Measurements from ENCODE around the gene FRMD8. TPM values are rescaled to one million over a fixed set of nuclear protein-coding genes. Genes with fewer than 3 reads are reported as not detected.

Gene FRMD8
- total RNA-seq, 1 donor from 2014 or later = 8.2 TPM

GRCh38 chr11:65370659-65371049 is 15.8 kb upstream of the FRMD8 start:
- ATAC-seq (no peak), DNase-seq (ENCODE audit: missing footprints) (no peak)
- intact Hi-C loops (cut with DNase I) = no loop called here

GRCh38 chr11:65373839-65374580 is 12.4 kb upstream of the FRMD8 start:
- no peak for DNase-seq (ENCODE audit: missing footprints)
- no peak for ATAC-seq
- intact Hi-C loops (cut with DNase I) = no loop called here

GRCh38 chr11:65375012-65375411 is 11.4 kb upstream of the FRMD8 start:
- no peak for DNase-seq (ENCODE audit: missing footprints)
- intact Hi-C loops (cut with DNase I) = no loop called here
- no peak for ATAC-seq

- DNase-seq (ENCODE audit: missing footprints) = peak; percentile 40
- no peak for ATAC-seq
- intact Hi-C loops (cut with DNase I) = no loop called here
These were observed 10.2 kb upstream of the FRMD8 start for GRCh38 chr11:65376138-65376713.

GRCh38 chr11:65377036-65377435 is 9.4 kb upstream of the FRMD8 start:
- intact Hi-C loops (cut with DNase I) = no loop called here
- no peak for ATAC-seq
- peak; percentile 65 for DNase-seq (ENCODE audit: missing footprints)

GRCh38 chr11:65377777-65378176 is 8.7 kb upstream of the FRMD8 start:
- intact Hi-C loops (cut with DNase I) = no loop called here
- no peak for DNase-seq (ENCODE audit: missing footprints)
- ATAC-seq = no peak

- intact Hi-C loops (cut with DNase I) = no loop called here
- DNase-seq (ENCODE audit: missing footprints) (peak; percentile 66), ATAC-seq (no peak)
These were observed 8.1 kb upstream of the FRMD8 start for GRCh38 chr11:65378208-65378927.

- peak; percentile 59 for DNase-seq (ENCODE audit: missing footprints)
- intact Hi-C loops (cut with DNase I) = no loop called here
- ATAC-seq = no peak
These were observed 7.4 kb upstream of the FRMD8 start for GRCh38 chr11:65378928-65379638.

- ATAC-seq (no peak), DNase-seq (ENCODE audit: missing footprints) (peak; percentile 25)
- intact Hi-C loops (cut with DNase I) = loop anchor here (5.0 kb wide), 1 partner anchor 92 kb away; no protein-coding TSS in a partner anchor
These were observed 6.6 kb upstream of the FRMD8 start for GRCh38 chr11:65379698-65380459.

- peak; percentile 37 for DNase-seq (ENCODE audit: missing footprints)
- intact Hi-C loops (cut with DNase I) = loop anchor here (5.0 kb wide), 1 partner anchor 92 kb away; no protein-coding TSS in a partner anchor
- ATAC-seq = no peak
These were observed 5.8 kb upstream of the FRMD8 start for GRCh38 chr11:65380460-65381119.

- intact Hi-C loops (cut with DNase I) = loop anchor here (1.0 to 5.0 kb wide), 3 partner anchors 37 to 126 kb away; no protein-coding TSS in a partner anchor
- ATAC-seq (peak; percentile 15), DNase-seq (ENCODE audit: missing footprints) (peak; percentile 72)
These were observed 4.8 kb upstream of the FRMD8 start for GRCh38 chr11:65381716-65382032.

- intact Hi-C loops (cut with DNase I) = loop anchor here (1.0 to 5.0 kb wide), 3 partner anchors 37 to 125 kb away; no protein-coding TSS in a partner anchor
- ATAC-seq (peak; percentile 94), DNase-seq (ENCODE audit: missing footprints) (peak; percentile 95)
These were observed 4.2 kb upstream of the FRMD8 start, which contains the start of gene SLC25A45 for GRCh38 chr11:65382033-65382803. Gene SLC25A45, minus strand, starts transcription at chr11:65382646. Its CDS starts 695 bp downstream, at chr11:65381951.

GRCh38 chr11:65382804-65383368 is 3.6 kb upstream of the FRMD8 start:
- DNase-seq (ENCODE audit: missing footprints) (no peak), ATAC-seq (no peak)
- intact Hi-C loops (cut with DNase I) = loop anchor here (1.0 to 5.0 kb wide), 3 partner anchors 36 to 124 kb away; no protein-coding TSS in a partner anchor

GRCh38 chr11:65383778-65384177 is 2.7 kb upstream of the FRMD8 start:
- DNase-seq (ENCODE audit: missing footprints) (no peak), ATAC-seq (no peak)
- intact Hi-C loops (cut with DNase I) = loop anchor here (2.0 to 5.0 kb wide), 2 partner anchors 35 to 89 kb away; no protein-coding TSS in a partner anchor

- ATAC-seq = no peak
- no peak for DNase-seq (ENCODE audit: missing footprints)
- intact Hi-C loops (cut with DNase I) = loop anchor here (5.0 kb wide), 1 partner anchor 88 kb away; no protein-coding TSS in a partner anchor
These were observed 2.0 kb upstream of the FRMD8 start for GRCh38 chr11:65384301-65384889.

GRCh38 chr11:65388731-65389130 is 2.3 kb downstream of the FRMD8 start:
- ATAC-seq = no peak
- no peak for DNase-seq (ENCODE audit: missing footprints)
- intact Hi-C loops (cut with DNase I) = no loop called here
